HG02870 (cell line): Measurements from ENCODE around the gene RHOU.
"Not testable (repeated sequence)": the region's sequence is repeated elsewhere in the genome, so short reads cannot be mapped to it uniquely, and the experiment has no call there.

Source experiments
- ATAC-seq: cut with Tn5 transposase; IDR thresholded peaks from one replicate; pipeline ENCODE4 v1.9.1; 2021; ENCODE audit warnings: mild to moderate bottlenecking, moderate library complexity; ENCODE audit not compliant: unreplicated experiment

Gene RHOU

DNA sequence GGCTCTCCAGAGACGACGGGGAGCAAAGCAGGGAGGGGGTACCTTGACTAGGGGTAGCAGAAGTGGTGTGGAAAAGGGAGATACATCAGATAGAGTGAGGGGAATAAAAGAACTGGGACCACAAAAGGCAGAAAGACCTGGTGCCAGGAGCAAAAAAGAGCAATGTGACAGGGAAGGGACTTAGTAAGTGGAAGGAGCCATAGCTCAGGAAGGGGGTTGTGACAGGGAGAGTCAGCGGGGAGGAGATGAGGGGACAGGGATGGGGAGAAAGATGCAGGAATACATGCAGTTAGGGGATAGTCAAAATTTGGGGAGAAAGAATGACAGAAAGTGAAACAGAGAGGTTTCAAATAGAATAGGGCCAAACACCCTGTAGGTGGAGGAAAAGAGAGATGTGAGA, 20.5 kb downstream of the RHOU start:
- no peak for ATAC-seq

DNA sequence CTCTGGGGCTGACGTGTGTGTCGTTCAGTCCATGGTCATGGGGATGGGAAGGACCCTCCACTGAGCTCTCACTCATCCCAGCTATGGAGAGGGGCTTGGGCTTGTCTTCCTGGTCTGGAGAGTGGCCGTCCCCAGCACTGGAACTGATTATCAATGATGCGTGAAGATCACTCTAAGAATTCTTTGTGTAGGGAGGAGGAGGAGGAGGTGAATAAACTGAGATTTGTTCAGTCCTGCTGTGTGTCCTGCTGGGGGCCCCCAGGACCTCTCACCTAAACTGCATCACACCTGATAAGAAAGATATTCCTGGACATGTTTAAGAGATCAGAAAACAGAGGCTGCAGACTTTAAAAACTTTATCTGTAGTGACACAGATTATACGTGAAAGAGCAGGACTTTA, 21.2 kb downstream of the RHOU start:
- no peak for ATAC-seq

DNA sequence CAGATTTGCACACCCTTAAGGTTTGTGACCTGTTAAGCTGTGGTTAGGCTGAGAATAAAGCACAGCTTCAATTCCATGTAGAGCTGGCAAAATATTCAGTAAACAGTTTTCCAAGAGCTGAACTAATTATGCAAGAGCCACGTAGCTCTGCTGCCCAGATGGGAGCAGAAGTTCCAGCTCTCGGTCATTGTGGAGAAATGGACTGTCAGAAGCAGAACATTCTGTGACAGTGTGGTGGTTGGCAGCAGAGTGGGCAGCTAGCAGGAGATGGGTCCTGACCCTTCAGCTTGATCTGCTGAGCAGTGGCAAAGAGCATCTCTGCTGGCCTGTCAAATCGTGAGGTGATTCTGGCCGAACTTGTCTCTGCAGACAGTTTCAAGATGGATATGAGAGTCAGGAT, 23.2 kb downstream of the RHOU start:
- ATAC-seq, result no peak

DNA sequence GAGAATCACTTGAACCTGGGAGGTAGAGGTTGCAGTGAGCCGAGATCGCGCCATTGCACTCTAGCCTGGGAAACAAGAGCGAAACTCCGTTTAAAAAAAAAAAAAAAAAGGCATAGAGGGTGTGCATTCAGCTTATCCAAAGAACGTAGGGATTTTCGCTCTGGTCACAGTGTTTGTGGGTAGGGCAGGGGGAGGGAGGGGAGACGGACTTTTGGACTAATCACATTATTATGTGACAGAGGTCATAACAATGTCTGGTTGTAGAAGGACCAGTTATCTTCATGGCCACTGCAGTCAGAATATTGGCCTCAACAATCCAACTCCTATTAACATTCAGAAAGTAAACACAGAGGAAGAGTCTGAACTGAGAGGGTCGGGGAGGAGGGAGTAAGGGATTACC, 25.7 kb downstream of the RHOU start:
- no peak for ATAC-seq

- no peak for ATAC-seq
Measured at GRCh38 chr1:228763561-228763960, 28.3 kb downstream of the RHOU start.

- ATAC-seq, result no peak
Measured at GRCh38 chr1:228765168-228765946, 30.1 kb downstream of the RHOU start.

DNA sequence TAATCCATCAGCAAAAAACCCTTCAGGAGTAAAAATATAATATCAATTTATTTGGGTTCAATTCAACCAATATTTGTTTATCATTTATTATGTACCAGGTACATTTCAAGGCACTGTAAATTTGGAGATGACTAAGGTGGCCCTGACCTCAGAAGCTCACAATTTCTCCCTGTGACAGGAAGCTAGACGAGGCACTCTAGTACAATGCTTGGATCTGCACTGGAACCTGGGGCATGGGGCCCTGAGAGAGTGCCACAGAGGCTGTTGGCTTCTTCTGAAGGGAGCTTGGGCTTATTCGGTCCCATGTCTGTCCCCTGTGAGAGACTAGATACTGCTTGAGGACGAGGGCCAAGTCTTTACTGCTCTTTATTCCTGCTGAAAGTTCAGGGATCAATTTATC, 31.5 kb downstream of the RHOU start:
- no peak for ATAC-seq

DNA sequence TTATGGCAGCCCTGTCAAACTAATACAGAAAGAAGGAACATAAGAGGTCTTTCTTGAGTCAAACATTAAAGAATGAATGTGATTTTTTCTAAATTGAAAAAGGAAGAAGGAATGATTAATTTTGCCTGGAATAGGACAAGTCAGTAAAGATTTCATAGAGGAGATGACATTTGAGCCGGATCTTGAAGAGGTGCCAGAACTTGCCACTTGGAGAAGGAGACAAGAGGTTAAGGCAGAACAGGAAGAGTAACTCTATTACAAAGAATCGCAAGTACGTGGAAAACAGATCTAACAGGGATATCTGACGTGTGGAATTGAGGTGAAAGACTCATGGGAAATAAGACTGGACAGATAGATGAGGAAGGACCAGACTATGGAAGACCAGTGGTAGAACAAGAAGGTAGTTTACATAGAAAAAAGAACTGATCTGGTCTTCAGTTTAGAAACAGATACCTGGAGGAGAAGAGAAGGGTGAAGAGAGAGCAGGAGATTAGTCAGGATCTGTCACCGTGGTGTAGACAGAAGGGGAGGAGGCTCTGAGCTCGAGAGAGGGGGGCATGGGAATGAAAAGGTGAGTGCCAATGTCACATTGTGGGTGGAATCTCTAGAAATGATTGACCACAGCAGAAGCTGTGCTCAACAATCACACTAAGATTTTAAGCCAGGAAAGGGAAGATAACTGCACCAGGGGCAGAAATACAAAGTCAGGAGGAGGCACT, 32.5 kb downstream of the RHOU start:
- ATAC-seq, result no peak

- ATAC-seq, result no peak
Measured at GRCh38 chr1:228768355-228769000, 33.2 kb downstream of the RHOU start.

GRCh38 chr1:228770779-228771223, 35.5 kb downstream of the RHOU start:
- no peak for ATAC-seq

DNA sequence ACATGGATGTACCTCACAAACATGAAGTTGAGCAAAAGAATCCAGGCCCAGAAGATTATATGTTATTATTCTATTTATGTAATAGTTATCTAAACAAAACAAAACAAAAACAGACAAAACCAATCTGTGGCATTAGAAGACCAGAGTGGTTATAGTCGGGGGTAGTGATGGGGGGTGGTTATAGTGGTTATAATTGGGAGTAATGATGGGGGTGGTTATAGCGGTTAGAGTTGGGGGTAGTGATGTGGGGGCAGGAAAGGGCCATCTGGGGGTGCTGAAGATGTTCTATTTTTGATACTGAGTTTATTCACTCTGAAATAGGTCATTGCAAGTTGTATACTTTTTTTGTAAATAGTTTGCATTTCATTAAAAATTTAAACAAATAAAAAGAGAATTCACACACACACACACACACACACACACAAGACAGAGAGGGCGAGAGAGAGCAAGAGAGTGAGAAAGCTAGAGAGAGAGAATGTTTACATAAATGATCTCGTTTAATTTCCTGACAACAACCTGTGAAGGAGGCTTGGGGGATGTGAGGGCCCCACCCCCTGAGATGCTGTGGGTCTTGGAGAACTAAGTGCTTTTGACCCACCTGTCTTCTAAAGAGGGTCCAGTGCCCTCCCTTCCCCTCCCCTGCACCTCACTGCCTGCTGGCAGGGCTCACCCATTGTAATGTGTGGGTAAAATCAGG, 37.4 kb downstream of the RHOU start:
- no peak for ATAC-seq

DNA sequence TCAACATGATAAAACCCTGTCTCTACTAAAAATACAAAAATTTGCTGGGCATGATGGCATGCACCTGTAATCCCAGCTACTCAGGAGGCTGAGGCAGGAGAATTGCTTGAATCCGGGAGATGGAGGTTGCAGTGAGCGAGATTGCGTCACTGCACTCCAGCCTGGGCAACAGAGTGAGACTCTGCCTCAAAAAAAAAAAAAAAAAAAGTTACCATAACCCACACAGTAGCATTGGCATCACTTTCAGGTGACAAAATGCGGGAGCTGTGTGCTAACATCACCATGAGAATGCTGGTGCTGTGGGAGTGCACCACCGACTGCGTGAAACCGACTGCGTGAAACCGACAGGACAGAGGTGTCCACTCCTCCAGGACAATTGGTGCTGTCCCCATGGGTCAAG, 40.7 kb downstream of the RHOU start:
- not testable (repeated sequence) for ATAC-seq

DNA sequence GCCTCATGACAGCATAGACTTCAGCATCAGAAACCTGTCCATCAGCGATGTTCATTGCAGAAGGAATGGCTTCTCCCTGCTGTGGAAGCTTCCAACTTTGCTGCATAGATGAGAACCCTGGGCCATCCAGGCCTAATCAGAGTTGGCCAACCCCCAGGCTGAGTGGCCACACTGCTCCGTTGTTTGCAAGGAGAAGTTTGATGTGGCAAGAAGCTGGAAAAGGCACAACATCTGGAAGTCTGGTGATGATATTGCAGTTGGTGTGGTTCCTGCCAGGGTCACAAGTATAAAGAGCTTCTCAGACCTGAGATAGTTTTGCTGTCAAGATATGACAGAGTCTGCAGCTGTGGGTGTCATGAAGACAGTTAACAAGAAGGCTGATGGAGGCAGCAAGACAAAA, 41.2 kb downstream of the RHOU start:
- no peak for ATAC-seq

DNA sequence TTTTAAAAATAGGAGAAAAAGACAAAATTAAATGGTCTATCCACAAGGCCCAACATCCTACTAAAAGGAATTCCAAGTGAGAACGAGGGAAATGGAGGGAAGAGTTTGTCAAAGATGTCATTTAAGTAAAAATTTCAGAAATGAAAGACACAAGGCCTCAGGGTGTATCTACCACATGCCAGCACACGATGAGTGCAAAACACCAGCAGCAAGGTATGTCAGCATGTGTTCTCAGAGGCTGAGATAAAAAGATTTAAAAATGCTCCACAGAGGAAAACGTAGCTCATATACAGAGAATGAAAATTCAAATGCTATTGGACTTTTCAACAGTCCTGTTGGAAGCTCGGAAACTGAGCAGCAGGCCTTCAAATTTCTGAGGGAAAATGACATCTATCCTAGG, 42.0 kb downstream of the RHOU start:
- no peak for ATAC-seq

GRCh38 chr1:228778026-228778425, 42.7 kb downstream of the RHOU start:
- ATAC-seq, result no peak

DNA sequence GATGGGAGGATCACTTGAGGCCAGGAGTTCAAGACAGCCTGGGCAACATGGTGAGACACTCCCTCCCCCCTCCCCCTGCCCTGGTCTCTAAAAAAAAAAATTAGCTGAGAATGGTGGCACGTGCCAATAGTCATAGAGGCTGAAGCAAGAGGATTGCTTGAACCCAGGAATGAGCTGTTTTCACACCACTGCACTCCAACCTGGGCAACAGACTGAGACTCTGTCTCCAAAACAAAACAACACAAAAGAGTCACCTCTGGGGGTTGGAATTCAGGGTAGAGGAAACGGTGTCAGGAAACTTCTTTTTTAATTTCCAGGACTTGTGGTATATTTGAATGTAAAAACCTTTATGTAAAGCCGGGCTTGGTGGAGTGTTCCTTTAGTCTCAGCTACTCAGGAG, 43.2 kb downstream of the RHOU start:
- ATAC-seq, result no peak

DNA sequence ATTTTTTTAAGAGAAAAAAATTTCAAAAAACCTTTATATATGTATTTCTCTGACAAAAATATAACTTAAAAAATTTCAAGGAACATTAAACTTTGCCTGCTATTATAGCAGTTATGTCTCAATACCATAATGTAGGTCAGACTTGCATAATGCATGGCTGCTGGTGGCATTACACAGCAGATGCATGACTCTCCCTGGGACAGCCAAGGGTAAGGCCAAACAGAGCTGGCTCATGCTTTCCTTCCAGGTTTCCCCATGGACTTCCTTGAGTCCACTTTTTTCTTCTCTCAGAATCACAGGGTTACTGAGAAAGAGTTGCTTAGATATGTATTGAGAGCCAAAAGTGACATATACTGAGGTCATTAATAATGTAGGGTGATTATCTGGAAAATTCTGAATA, 43.7 kb downstream of the RHOU start:
- no peak for ATAC-seq

DNA sequence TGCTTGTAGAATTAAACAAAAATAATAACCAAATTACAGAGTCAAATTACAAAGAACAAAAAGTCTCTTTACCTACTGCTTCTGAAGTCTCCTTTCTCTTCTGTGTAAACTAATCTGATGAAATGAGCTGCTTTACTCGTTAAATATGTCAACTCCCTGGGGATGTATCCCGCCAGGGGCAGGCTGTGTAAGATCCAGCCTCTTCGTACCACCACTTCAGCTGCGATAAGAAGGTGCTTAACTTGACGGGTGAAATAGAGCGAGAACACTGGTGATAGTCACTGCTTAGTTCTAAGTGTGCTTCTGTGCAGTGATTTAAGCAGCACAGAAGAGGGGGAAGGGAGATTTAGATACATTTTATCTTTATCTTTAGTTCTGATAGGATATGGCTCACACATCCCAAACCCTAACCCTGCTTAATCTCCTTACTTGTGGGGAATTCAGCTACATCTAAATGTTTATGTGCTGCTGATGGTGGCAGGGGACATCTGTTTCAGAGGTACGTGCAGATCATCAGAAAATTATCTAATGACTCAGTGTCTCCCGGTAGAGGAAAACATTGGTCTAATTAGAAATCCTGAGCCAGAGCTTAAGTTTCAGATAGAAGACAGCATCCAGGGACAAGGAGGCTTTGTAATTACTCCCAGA, 46.0 kb downstream of the RHOU start:
- no peak for ATAC-seq

DNA sequence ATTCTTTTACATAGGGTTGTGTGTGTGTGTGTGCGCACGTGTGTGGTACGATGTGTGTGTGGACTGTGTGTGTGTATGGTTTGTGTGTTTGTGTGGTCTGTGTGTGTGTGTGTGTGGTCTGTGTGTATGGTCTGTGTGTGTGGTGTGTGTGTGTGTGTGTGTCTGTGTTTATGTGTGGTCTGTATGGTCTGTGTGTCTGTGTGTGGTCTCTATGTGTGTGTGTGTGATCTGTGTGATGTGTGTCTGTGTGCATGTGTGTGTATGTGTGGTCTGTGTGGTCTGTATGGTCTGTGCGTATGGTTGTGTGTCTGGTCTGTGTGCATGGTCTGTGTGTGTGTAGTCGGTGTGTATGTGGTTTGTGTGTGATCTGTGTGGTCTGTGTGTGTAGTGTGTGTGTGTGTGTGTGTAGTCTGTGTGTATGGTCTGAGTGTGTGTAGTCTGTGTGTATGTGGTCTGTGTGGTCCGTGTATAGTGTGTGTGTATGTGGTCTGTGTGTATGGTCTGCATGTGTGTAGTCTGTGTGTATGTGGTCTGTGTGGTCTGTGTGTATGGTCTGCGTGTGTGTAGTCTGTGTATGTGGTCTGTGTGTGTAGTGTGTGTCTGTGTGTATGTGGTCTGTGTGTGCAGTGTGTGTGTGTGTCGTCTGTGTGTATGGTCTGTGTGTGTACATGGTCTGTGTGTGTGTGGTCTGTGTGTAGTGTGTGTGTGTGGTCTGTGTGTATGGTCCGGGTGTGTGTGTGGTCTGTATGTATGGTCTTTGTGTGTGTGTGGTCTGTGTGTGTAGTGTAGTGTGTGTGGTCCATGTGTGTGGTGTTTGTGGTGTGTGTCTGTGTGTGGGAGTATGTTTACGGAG, 46.8 kb downstream of the RHOU start:
- no peak for ATAC-seq
